CD4-positive, alpha-beta memory T cell (primary cell): ENCODE measurements around the gene MIPEP. TPM values are rescaled to one million over a fixed set of nuclear protein-coding genes. Genes with fewer than 3 reads are reported as not detected.

Experiments used
- polyA plus RNA-seq, 2 donors: library from polyadenylated mRNA; unstranded; fragments of 300-500 nt; fragmentation: Illumina TruSeq; gene quantifications; one replicate each; pipeline ENCODE4 v1.2.3, GENCODE V29; 2021
- total RNA-seq, 2 experiments: library from RNA; stranded (reverse); gene quantifications; one replicate each; pipeline ENCODE4 v1.2.3, GENCODE V29; 2021

MIPEP gene
- total and polyA plus RNA-seq, 4 experiments from 2014 or later, result 8.8 to 16.4 (median 12.2) TPM

Other genes with a start within 250 kb of the MIPEP start
- not detected for gene C1QTNF9B, start 8.1 kb upstream of the MIPEP start, total RNA-seq
- gene C1QTNF9B, start 8.1 kb upstream of the MIPEP start, polyA plus RNA-seq, result under 1 TPM in 1 of 2 donors, not detected in 1; 0.23 TPM